ENCODE measurements around the gene POMT1.
"Not testable (repeated sequence)": the region's sequence is repeated elsewhere in the genome, so short reads cannot be mapped to it uniquely, and the experiment has no call there.

The POMT1 gene

GRCh38 chr9:131528886-131529505 is 26.3 kb downstream of the POMT1 start:
- DNase-seq = no peak

DNA sequence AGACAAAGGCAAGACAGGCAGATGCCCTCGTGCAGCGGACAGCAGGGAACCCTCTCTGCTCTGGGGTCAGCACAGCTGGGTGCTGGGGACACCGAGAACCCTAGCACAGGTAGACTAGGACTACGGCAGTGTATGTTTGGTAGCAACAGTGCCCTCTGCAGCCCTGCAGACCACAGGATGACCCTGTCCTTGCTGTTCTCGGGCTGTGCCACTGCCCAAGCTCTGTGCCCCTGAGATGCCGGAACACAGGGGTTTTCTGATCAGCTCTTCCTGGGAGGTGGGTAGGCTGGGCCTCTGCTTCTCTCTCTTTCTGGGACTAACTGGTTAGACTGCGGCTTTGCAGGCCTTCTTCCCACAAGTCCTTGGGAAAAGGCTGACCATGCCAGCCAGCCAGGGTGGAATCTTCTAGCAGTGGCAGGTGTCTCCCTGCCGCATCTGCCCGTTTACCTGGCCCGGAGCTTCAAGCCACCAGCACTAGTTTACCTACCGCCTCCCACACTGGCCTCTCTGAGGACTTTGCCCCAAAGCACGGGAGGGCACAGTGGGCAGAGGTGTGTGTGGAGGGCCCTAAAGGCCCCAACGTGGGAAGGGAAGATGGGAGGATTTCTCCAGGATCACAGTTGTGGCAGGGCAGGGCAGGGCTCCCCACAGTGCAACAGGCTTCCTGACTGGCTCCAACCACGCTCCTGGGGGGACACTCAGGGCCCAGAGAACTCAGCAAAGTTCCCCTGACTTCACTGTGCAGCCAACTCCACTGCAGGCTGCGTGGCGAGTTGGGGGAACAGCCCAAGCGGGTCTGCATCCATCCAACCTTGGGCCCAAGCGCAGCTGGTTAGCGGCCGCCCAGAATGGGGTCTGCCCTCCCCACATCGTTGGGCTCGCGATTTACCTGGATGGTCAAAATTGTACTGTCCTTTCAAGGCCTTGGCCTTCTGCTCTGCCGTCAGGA is 27.2 kb downstream of the POMT1 start:
- no peak for DNase-seq

DNA sequence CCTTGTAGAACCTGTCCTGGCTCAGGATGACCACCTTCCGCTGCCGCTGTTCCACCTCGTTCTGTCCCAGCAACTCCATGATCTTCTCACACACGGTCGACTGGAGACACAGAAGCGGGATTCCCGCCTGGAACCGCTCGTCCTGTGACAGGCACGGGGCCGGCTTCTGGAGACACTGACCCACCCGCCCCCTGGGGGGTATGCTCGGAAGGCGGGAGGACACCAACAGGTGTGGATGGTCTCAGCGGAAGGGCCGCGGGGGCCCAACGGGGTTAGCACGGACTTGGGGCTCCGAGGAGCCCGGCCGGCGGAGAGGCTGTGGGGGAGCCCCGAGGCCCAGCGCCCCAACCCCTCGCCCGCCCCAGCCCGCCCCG is 27.8 kb downstream of the POMT1 start:
- DNase-seq = peak; percentile 49

GRCh38 chr9:131530920-131531832 is 28.5 kb downstream of the POMT1 start, which contains the start of gene UCK1:
UCK1 (minus strand) TSS chr9:131531263; CDS start chr9:131531174, 89 bp downstream.
- DNase-seq = peak; percentile 95

DNA sequence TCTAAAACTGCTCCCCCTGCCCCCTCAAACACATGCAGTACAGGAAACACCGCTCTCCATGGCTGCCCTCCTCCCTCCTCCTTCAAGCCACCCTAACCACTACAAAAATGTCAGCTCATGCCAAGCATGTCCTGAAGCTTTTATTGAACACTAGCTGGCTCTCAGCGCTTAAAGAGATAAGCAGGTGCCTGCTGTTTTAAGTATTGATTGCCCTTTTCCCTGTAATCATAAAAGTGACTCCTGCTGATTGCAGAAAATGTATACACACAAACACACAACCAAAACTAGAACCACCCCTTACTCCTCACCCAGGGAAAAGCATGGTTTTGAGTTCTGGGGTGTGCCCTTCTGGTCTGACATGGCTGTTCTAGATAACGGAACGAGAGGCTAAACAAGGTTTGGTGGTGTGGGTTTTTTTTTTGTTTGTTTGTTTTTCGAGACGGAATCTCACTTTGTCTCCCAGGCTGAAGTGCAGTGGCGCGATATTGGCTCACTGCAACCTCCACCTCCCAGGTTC is 32.1 kb downstream of the POMT1 start:
- DNase-seq = no peak

GRCh38 chr9:131537946-131538345 is 35.2 kb downstream of the POMT1 start:
- DNase-seq = no peak

GRCh38 chr9:131539223-131539923 is 36.7 kb downstream of the POMT1 start:
- no peak for DNase-seq

GRCh38 chr9:131543141-131543540 is 40.4 kb downstream of the POMT1 start:
- no peak for DNase-seq

GRCh38 chr9:131545003-131545785 is 42.5 kb downstream of the POMT1 start, which contains the start of gene PRRT1B:
PRRT1B (plus strand) TSS chr9:131545523; CDS start chr9:131545616, 93 bp downstream.
- DNase-seq = peak; percentile 43

DNA sequence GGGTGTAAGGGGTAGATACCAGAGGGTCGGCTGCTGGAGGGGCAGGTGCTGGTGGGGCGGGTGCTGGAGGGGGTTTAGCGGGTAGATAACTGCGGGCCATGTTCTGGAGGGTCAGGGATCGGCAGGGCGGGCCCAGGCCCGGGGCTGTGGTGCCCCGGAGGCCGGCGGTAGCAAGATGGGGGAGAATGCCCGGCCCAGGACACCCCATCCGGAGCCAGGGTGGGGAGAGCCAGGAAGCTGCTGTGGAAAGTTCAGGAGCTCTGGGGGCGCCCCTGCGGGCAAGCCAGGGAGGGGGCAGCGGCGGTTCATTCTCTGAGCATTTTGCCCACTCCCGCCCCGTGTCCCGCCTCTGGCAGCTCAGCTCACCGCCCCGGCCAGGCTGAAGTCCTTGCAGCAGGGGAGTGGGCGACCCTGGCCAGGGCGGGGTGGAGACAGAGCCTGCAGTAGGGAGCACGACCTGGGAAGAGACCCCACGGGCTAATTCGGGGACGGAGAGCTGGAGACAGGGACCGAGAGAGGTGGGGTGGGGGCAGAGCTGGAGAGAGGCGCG is 43.1 kb downstream of the POMT1 start:
- peak; percentile 50 for DNase-seq

GRCh38 chr9:131546336-131547084 is 43.8 kb downstream of the POMT1 start:
- DNase-seq = peak; percentile 63

DNA sequence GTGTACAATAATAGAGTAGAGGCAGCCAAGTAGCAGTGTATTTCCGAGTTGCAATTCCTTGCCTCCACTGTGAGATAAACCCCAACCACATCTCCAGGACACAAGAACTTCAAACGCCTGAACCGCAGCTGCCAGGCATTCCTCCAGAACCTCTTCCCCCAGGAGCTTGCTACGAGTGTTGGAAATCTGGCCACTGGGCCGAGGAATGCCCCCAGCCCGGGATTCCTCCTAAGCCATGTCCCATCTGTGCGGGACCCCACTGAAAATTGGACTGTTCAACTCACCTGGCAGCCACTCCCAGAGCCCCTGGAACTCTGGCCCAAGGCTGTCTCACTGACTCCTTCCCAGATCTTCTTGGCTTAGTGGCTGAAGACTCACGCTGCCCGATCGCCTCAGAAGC is 46.5 kb downstream of the POMT1 start:
- DNase-seq = not testable (repeated sequence)

GRCh38 chr9:131550465-131550864 is 47.7 kb downstream of the POMT1 start:
- not testable (repeated sequence) for DNase-seq

- DNase-seq = no peak
Measured at GRCh38 chr9:131552030-131552429, 49.3 kb downstream of the POMT1 start.

- no peak for DNase-seq
Measured at GRCh38 chr9:131554087-131554842, 51.5 kb downstream of the POMT1 start.

GRCh38 chr9:131554843-131555351 is 52.2 kb downstream of the POMT1 start:
- DNase-seq = no peak

GRCh38 chr9:131555841-131556673 is 53.3 kb downstream of the POMT1 start:
- no peak for DNase-seq
